Aorta (tissue), 5 donors: Measurements from ENCODE around the gene ART1. TPM values are rescaled to one million over a fixed set of nuclear protein-coding genes. Genes with fewer than 3 reads are reported as not detected.
"Not testable (repeated sequence)": the region's sequence is repeated elsewhere in the genome, so short reads cannot be mapped to it uniquely, and the experiment has no call there.

Source experiments
- ATAC-seq: fragments of 200-7000 bp; cut with Tn5 transposase; one replicate; pipeline ENCODE4 v1.9.1; 2022; ENCODE audit warnings: moderate library complexity; ENCODE audit not compliant: low FRiP score
- DNase-seq, 2 donors: peaks; one replicate each; pipeline ENCODE4 v3.0.0-alpha.2; 2020
- H3K27ac ChIP-seq, 2 donors: one replicate each; pipeline ENCODE4 v1.5.1; 2013; ENCODE audit warnings: low read length in 2 of 2, mild to moderate bottlenecking in 2 of 2, moderate library complexity in 2 of 2, control low read depth in 1 of 2, inconsistent platforms in 1 of 2, low read depth in 1 of 2
- H3K27me3 ChIP-seq, 2 donors: one replicate each; pipeline ENCODE4 v1.6.1; 2013; ENCODE audit warnings: control low read depth in 1 of 2, low read length in 1 of 2, mild to moderate bottlenecking in 1 of 2, moderate library complexity in 1 of 2; ENCODE audit not compliant: insufficient read depth in 2 of 2, control insufficient read depth in 1 of 2
- H3K36me3 ChIP-seq, 2 donors: one replicate each; pipeline ENCODE4 v1.6.1; 2013; ENCODE audit warnings: control low read depth in 1 of 2, low read length in 1 of 2, mild to moderate bottlenecking in 1 of 2; ENCODE audit not compliant: insufficient read depth in 2 of 2, control insufficient read depth in 1 of 2
- H3K4me1 ChIP-seq, 2 donors: one replicate each; pipeline ENCODE4 v1.6.1; 2013; ENCODE audit warnings: low read length in 2 of 2, control low read depth in 1 of 2, mild to moderate bottlenecking in 1 of 2, moderate library complexity in 1 of 2; ENCODE audit not compliant: insufficient read depth in 2 of 2, control insufficient read depth in 1 of 2
- H3K4me3 ChIP-seq, 2 donors: one replicate each; pipeline ENCODE4 v1.5.1; 2013; ENCODE audit warnings: low read length in 2 of 2, control low read depth in 1 of 2, mild to moderate bottlenecking in 1 of 2
- H3K9me3 ChIP-seq: one replicate; pipeline ENCODE4 v1.6.1; 2013; ENCODE audit warnings: mild to moderate bottlenecking, low read length; ENCODE audit not compliant: control insufficient read depth
- WGBS, 2 donors: extraction: QIAGEN DNeasy Blood & Tissue Kit; methylation state at CpG; one replicate each; pipeline ENCODE4 v1.1.7; 2013; 5-methylcytosine and 5-hydroxymethylcytosine counted together
- intact Hi-C, 2 donors: fragments of 100-400 bp; cut with DNase I; formaldehyde crosslinking; loops; one replicate each; pipeline versions ENCODE4 v1.14.2 to v1.15.0; 2022
- polyA plus RNA-seq, 2 donors: library from polyadenylated mRNA; stranded (reverse); fragments of 200-250 nt; gene quantifications; one replicate each; pipeline ENCODE4 v1.2.3, GENCODE V29; 2013
- total RNA-seq, 2 donors: library from RNA; stranded (reverse); fragmentation: NEBNext Ultra II Directional; extraction: Animal tissue kit (Norgen Biotek cat#: 25700); gene quantifications; one replicate each; pipeline ENCODE4 v1.2.1, GENCODE V29; 2021
- donor health status: healthy with polysubstance abuse.
- donor health status: Bipolar disorder and iron deficiency.
- donor health status: DM: no; HTN: no; CAD: no.
- donor health status: DM: no; HTN: no; CAD: no.
- donor health status: DM: yes; HTN: yes; CAD: no.

ART1 gene
- total and polyA plus RNA-seq, 4 donors, result not detected

- Histone ChIP-seq H3K9me3 (no peaks in the 10 kb centered on the region), H3K4me1 (no peaks in the 10 kb centered on the region), H3K36me3 (no peaks in the 10 kb centered on the region), H3K27ac (no peak overlapping the region), H3K27me3 (no peaks in the 10 kb centered on the region), H3K4me3 (no peak overlapping the region)
- DNase-seq (no peak), ATAC-seq (no peak)
- intact Hi-C loops, result no loop called here
- WGBS, 2 donors, result 87 to 98% methylated on average over 3 of the region's 3 CpGs
These were observed 10.6 kb downstream of the ART1 start for GRCh38 chr11:3655547-3655946.

GRCh38 chr11:3657331-3657730 is 12.4 kb downstream of the ART1 start:
- 79 to 83% methylated on average over 5 of the region's 5 CpGs for WGBS, 2 donors
- ATAC-seq, H3K27ac ChIP-seq, DNase-seq, H3K36me3 ChIP-seq, H3K4me1 ChIP-seq, H3K9me3 ChIP-seq, H3K27me3 ChIP-seq, H3K4me3 ChIP-seq, intact Hi-C loops: not testable (repeated sequence)

- WGBS, 2 donors, result 92 to 97% methylated on average over 8 of the region's 8 CpGs
- ATAC-seq, result no peak
These were observed 13.3 kb downstream of the ART1 start for GRCh38 chr11:3658252-3658651.

GRCh38 chr11:3659595-3660515 is 14.9 kb downstream of the ART1 start:
- no peaks in the 10 kb centered on the region for H3K36me3 ChIP-seq
- no peak overlapping the region for H3K4me3 ChIP-seq
- H3K9me3 ChIP-seq, result no peaks in the 10 kb centered on the region
- WGBS, 2 donors, result 89 to 92% methylated on average over 33 of the region's 33 CpGs
- DNase-seq (no peak), ATAC-seq (no peak)
- intact Hi-C loops, result no loop called here
- no peaks in the 10 kb centered on the region for H3K4me1 ChIP-seq
- no peak overlapping the region for H3K27ac ChIP-seq
- H3K27me3 ChIP-seq, result no peaks in the 10 kb centered on the region

More at GRCh38 chr11:3658252-3658651, 13.3 kb downstream of the ART1 start:
- Histone ChIP-seq H3K4me1 (no peaks in the 10 kb centered on the region), H3K9me3 (no peaks in the 10 kb centered on the region), H3K4me3 (no peak overlapping the region), H3K27ac (no peak overlapping the region), H3K27me3 (no peaks in the 10 kb centered on the region), H3K36me3 (no peaks in the 10 kb centered on the region)
- no peak for DNase-seq
- intact Hi-C loops, result no loop called here

GRCh38 chr11:3660960-3661359 is 16.0 kb downstream of the ART1 start:
- intact Hi-C loops, result no loop called here
- DNase-seq (no peak), ATAC-seq (no peak)
- Histone ChIP-seq H3K27me3 (no peaks in the 10 kb centered on the region), H3K4me3 (no peak overlapping the region), H3K9me3 (no peaks in the 10 kb centered on the region), H3K36me3 (no peaks in the 10 kb centered on the region), H3K27ac (no peak overlapping the region), H3K4me1 (no peaks in the 10 kb centered on the region)
- WGBS, 2 donors, result 89% methylated on average over 2 of the region's 2 CpGs

- no peaks in the 10 kb centered on the region for H3K27me3 ChIP-seq
- no peak overlapping the region for H3K27ac ChIP-seq
- DNase-seq, result no peak
- peaks cover 0 to 10% of the 10 kb centered on the region in 2 donors for H3K36me3 ChIP-seq
- ATAC-seq, result no peak
- no peaks in the 10 kb centered on the region for H3K4me1 ChIP-seq
- intact Hi-C loops, result no loop called here
- no peak overlapping the region for H3K4me3 ChIP-seq
- H3K9me3 ChIP-seq, result no peaks in the 10 kb centered on the region
These were observed 17.9 kb downstream of the ART1 start for GRCh38 chr11:3662856-3663255.

GRCh38 chr11:3664032-3664630 is 19.2 kb downstream of the ART1 start:
- Histone ChIP-seq H3K36me3 (peaks cover 0 to 10% of the 10 kb centered on the region in 2 donors), H3K4me1 (no peaks in the 10 kb centered on the region), H3K27me3 (no peaks in the 10 kb centered on the region), H3K4me3 (no peak overlapping the region), H3K27ac (no peak overlapping the region), H3K9me3 (no peaks in the 10 kb centered on the region)
- 81 to 85% methylated on average over 10 of the region's 10 CpGs for WGBS, 2 donors
- DNase-seq (no peak), ATAC-seq (no peak)
- intact Hi-C loops, result no loop called here

- Histone ChIP-seq H3K36me3 (peaks cover 0 to 11% of the 10 kb centered on the region in 2 donors), H3K9me3 (no peaks in the 10 kb centered on the region), H3K4me3 (no peak overlapping the region), H3K27ac (no peak overlapping the region), H3K4me1 (no peaks in the 10 kb centered on the region), H3K27me3 (no peaks in the 10 kb centered on the region)
- intact Hi-C loops, result no loop called here
- DNase-seq (no peak), ATAC-seq (no peak)
- WGBS, 2 donors, result 75 to 92% methylated on average over 6 of the region's 6 CpGs
These were observed 20.6 kb downstream of the ART1 start for GRCh38 chr11:3665336-3666022.
